ENCODE results near the gene GALNT11.

GALNT11 gene

DNA sequence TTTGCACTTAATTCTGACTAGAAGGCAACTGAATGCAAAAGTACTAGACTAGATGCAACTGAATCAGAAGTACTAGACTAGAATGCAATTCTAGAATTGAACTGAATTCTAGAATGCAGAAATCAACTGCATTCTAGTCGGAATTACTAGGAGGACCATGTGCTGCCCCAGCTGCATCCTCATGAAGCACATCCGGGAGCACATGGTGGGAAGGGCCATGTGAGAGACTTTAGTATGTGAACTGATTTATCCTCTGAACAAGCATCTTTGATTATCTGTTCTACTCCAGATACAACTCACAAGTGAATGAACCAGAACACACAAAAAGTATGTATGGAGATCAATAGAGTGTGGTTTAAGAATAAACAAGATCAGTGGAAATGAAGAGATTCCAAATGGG is 115.1 kb downstream of the GALNT11 start:
- TF ChIP-seq, protein P1, sequence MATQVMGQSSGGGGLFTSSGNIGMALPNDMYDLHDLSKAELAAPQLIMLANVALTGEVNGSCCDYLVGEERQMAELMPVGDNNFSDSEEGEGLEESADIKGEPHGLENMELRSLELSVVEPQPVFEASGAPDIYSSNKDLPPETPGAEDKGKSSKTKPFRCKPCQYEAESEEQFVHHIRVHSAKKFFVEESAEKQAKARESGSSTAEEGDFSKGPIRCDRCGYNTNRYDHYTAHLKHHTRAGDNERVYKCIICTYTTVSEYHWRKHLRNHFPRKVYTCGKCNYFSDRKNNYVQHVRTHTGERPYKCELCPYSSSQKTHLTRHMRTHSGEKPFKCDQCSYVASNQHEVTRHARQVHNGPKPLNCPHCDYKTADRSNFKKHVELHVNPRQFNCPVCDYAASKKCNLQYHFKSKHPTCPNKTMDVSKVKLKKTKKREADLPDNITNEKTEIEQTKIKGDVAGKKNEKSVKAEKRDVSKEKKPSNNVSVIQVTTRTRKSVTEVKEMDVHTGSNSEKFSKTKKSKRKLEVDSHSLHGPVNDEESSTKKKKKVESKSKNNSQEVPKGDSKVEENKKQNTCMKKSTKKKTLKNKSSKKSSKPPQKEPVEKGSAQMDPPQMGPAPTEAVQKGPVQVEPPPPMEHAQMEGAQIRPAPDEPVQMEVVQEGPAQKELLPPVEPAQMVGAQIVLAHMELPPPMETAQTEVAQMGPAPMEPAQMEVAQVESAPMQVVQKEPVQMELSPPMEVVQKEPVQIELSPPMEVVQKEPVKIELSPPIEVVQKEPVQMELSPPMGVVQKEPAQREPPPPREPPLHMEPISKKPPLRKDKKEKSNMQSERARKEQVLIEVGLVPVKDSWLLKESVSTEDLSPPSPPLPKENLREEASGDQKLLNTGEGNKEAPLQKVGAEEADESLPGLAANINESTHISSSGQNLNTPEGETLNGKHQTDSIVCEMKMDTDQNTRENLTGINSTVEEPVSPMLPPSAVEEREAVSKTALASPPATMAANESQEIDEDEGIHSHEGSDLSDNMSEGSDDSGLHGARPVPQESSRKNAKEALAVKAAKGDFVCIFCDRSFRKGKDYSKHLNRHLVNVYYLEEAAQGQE (IDR thresholded peaks at IDR 0.05; ENCODE audit: insufficient read depth in 1 of 2, low read depth in 2 of 2, low read length in 2 of 2): no peak
- TF ChIP-seq TAF1 (IDR thresholded peaks at IDR 0.05; ENCODE audit: borderline replicate concordance, insufficient read depth, low read length) (no peak), FOXP2 (optimal IDR thresholded peaks at IDR 0.05; ENCODE audit: borderline replicate concordance, extremely low read depth, extremely low read length, insufficient read depth) (no peak), POLR2AphosphoS5 (IDR thresholded peaks at IDR 0.05; ENCODE audit: low read depth, low read length) (no peak), SIN3A (IDR thresholded peaks at IDR 0.05; ENCODE audit: borderline replicate concordance, insufficient read depth, low read length) (no peak)

DNA sequence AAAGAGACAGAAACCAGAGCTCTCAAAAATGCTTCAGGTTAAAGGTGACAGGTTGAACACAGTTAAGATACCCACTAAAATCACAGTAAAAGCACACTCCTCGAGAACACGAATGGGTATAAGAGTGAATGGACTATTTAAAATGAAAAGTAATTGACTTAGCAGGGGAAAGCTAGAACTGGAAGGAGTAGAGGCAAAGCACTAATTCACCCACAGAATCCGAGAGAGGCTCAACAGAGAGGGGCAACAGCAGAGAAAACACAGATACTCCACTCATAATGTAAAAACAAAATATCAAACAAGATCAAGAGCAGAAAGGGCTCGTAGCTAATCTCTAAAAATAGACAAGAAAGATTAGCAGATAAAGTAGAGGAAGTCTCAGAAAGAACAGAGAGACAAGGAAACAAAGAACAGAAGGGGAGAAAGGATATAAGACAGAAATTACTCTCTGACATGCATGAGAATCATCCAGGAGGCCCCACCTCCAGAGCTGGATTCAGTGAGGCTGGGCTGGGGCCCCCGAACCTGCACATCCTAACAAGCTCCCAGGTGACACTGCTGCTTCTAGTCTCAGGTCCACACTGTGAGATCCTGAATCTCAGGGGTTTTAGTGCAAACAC is 117.6 kb downstream of the GALNT11 start:
- TF ChIP-seq SIN3A (IDR thresholded peaks at IDR 0.05; ENCODE audit: borderline replicate concordance, insufficient read depth, low read length) (no peak), POLR2AphosphoS5 (IDR thresholded peaks at IDR 0.05; ENCODE audit: low read depth, low read length) (no peak), FOXP2 (optimal IDR thresholded peaks at IDR 0.05; ENCODE audit: borderline replicate concordance, extremely low read depth, extremely low read length, insufficient read depth) (no peak), TAF1 (IDR thresholded peaks at IDR 0.05; ENCODE audit: borderline replicate concordance, insufficient read depth, low read length) (no peak)
- TF ChIP-seq, protein P1 (IDR thresholded peaks at IDR 0.05; ENCODE audit: insufficient read depth in 1 of 2, low read depth in 2 of 2, low read length in 2 of 2): no peak

DNA sequence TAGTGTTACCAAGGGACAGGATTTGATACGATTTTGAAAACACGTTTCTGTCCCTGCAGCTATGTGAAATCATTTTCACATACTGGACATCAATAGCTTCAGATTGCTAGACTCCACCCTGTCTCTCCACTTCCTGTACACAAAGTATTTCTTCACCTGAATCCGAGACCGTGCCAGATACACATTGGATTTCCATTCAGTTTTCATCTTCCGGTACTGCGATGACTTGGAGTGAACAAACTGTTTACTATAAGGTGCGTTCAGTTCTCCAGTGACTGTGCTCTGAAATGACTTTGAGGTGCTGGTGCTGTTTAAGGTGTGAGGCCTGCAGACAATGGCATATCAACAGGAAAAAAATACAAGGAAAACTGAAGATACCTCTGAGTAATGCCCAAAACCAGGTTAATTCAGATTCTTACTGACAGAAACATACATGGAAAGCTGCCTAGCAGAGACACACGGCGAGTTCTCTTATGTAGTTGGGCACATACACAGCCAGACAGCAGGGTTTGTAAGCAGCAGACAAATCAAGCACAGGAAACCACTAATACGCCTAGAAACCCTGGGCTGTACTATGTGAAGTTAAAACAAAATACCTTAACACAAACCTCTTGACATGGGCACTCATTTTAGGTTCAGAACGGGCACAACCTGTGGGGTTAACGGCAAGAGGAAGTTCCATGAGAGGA is 119.2 kb downstream of the GALNT11 start:
- TF ChIP-seq POLR2AphosphoS5 (IDR thresholded peaks at IDR 0.05; ENCODE audit: low read depth, low read length) (no peak), FOXP2 (optimal IDR thresholded peaks at IDR 0.05; ENCODE audit: borderline replicate concordance, extremely low read depth, extremely low read length, insufficient read depth) (no peak), SIN3A (IDR thresholded peaks at IDR 0.05; ENCODE audit: borderline replicate concordance, insufficient read depth, low read length) (no peak), TAF1 (IDR thresholded peaks at IDR 0.05; ENCODE audit: borderline replicate concordance, insufficient read depth, low read length) (no peak)
- TF ChIP-seq, protein P1 (IDR thresholded peaks at IDR 0.05; ENCODE audit: insufficient read depth in 1 of 2, low read depth in 2 of 2, low read length in 2 of 2): no peak

DNA sequence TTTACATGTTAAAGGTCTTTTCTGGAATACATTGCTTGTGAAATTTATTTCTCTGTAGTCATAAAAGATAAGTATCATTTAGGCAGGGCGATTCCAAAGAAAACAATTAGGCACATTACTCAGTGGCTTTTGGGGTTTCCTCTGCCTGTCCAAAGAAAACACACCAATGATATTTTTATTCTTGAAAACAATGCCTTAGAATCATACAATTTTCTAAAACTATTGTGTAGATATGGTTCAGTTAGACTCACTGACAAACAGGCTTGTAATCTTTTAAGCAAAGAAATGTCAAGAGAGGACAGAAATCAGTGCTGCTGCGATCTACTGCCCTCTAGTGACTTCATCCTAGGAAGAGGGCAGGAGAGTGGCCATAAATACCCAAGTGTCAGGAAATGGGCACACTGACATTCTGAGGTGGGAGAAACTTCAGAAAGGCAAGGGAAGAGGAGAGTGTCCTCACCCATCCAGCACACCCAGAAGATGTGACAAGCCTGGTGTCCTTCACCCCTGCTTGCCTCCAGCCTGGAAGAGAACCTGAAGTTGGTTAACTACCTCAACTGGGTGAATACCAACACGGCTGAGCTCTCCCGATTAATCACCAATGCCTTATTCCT is 120.5 kb downstream of the GALNT11 start:
- TF ChIP-seq POLR2AphosphoS5 (IDR thresholded peaks at IDR 0.05; ENCODE audit: low read depth, low read length) (no peak), SIN3A (IDR thresholded peaks at IDR 0.05; ENCODE audit: borderline replicate concordance, insufficient read depth, low read length) (no peak), TAF1 (IDR thresholded peaks at IDR 0.05; ENCODE audit: borderline replicate concordance, insufficient read depth, low read length) (no peak), FOXP2 (optimal IDR thresholded peaks at IDR 0.05; ENCODE audit: borderline replicate concordance, extremely low read depth, extremely low read length, insufficient read depth) (no peak)
- TF ChIP-seq, protein P1 (IDR thresholded peaks at IDR 0.05; ENCODE audit: insufficient read depth in 1 of 2, low read depth in 2 of 2, low read length in 2 of 2): no peak

Data from PFSK-1 (cell line).